Stimulated activated CD4-positive, alpha-beta T cell treated with anti-CD3 and anti-CD28 coated beads, Interleukin-1b, Interleukin-23, amount 100 ng/mL, for 1 hour (primary cell): ENCODE data around the gene NEURL4.
"Not testable (repeated sequence)": the region's sequence is repeated elsewhere in the genome, so short reads cannot be mapped to it uniquely, and the experiment has no call there.

Source experiments
- DNase-seq, 2 donors: peaks; one replicate each; pipeline ENCODE4 v3.0.0-alpha.2; 2020; ENCODE audit warnings: low read depth in 2 of 2

The NEURL4 gene

DNA sequence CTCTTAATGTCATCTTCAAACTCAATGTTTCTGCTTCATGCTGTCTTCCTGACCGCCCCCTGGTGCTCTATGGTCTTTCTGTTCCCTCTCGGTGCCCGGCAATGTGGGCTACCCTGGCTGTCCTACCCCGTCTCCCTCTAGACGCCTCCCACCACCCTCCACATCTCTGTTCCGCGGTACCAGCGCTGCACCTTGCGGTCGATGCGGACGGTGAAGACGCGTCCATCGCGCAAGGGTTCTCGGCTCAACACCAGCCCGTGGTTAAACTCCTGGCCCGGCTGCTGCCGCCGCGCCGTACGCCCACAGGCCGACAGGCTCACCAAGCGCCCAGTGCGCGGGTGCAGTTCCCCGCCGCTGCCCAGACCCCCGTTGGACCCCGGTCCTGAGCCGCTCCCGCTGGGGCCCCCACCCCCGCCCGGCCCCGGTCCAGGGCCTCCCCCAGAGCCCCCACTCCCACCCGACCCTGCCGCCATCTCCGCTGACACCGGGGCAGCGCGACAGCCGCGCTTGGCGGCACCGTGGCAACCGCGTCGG, at the start of gene NEURL4:
Gene NEURL4, minus strand, starts transcription at position 496 of the 534 bp plus-strand sequence. Its CDS starts 23 bp downstream, at position 473.
- no peak for DNase-seq

DNA sequence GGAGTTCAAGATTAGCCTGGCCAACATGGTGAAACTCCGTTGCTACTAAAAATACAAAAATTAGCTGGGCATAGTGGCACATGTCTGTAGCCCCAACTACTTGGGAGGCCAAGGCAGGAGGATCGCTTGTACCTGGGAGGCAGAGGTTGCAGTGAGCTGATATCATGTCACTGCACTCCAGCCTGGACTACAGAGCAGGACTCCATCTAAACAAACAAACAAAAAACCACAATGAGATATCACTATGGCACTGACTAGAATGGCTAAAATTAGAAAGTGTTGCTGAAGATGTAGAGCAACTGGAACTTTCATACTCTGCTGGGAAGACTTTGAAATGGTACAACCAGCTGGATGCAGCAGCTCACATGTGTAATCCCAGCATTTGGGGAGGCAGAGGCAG, 45.2 kb upstream of the NEURL4 start:
- no peak for DNase-seq

DNA sequence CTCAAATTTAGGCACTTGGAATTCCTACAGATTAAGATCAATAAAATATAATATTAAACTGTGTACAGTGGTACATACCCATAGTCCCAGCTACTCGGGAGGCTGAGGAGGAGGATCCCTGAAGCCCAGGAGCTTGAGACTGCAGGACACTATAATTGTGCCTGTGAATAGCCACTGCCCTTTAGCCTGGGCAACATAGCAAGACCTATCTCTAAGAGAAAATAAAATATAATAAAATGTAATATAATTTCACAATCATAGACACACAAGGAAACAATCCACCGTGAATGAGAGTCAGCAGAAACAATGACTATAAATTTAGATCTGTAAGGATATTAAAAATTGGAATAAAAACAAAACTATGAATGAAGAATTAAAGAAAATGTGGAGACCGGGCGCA, 41.7 kb upstream of the NEURL4 start:
- DNase-seq: no peak

DNA sequence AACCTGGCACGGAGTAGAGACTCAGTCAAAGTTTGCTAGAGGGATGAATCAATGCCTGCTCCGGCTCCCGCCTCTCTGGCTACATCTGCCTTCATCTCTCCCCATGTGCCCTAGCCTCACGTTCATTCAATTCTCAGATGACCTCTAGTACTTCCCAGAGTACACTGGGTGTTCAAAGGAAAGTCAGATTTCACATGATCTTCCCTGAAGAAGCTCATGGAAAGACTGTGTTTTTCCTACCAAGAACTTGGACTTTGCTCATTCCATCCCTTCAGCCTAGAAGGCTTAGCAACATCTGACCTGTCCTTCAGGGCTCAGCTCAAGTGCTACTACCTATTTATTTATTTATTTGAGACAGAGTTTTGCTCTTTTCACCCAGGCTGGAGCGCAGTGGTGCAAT, 40.7 kb upstream of the NEURL4 start:
- DNase-seq: no peak

DNA sequence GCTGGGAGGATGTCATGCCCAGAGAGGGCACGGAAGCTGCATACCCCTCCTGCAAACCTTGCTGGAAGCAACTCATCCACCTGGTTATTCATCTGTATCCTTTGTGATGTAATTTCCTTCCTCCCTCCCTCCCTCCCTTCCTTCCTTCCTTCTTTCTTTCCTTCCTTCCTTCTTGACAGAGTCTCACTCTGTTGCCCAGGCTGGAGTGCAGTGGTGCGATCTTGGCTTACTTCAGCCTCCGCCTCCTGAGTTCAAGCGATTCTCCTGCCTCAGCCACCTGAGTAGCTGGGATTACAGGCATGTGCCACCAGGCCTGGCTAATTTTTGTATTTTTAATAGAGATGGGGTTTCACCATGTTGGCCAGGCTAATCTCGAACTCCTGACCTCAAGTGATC, 39.5 kb upstream of the NEURL4 start:
- DNase-seq: not testable (repeated sequence)

DNA sequence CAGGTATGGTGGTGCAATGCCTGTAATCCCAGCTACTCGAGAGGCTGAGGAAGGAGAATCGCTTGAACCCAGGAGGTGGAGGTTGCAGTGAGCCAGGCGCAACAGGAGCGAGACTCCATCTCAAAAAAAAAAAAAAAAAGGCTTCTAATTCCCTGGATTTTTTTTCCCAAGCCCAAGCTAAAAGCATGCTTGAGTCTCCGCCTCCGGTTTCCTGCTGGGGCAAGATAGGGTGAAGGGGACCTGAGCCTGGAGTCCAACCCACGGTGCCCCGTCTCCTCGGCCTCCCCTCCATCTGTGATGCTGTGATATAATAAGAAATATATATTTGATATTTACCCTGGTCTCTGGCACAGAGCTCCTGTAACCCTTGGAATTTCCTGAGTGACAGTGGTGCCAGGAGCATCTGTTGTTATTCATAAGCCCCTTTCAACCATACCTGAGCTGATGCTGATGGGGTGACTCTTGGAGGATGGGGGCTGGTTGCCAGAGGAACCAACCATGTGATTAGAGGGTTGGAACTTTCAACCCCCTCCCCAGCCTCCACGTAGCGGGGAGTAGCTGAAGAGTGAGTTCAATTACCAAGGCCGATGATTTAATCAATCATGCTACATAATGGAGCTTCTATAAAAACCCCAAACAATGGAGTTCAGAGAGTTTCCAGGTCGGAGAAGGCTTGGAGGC, 38.9 kb upstream of the NEURL4 start:
- DNase-seq: no peak

DNA sequence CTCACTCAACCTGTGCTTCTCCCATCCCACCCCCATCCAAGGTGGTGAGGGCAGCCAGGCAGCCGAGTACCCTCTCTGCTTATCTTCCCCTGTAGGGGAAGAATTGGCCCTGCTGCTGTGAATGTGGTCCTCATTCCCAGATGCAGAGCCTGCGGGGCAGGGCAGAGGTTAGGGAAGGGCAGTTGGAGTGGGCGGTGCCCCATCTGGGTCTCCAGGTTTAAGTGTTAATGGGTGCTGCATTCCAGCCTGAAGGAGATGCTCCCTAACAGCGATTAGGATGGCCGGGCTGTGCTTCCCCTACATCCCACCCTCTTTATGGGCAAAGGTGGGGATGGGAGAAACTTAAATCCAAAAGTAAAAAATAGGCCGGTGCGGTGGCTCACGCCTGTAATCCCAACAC, 37.9 kb upstream of the NEURL4 start:
- DNase-seq: no peak

DNA sequence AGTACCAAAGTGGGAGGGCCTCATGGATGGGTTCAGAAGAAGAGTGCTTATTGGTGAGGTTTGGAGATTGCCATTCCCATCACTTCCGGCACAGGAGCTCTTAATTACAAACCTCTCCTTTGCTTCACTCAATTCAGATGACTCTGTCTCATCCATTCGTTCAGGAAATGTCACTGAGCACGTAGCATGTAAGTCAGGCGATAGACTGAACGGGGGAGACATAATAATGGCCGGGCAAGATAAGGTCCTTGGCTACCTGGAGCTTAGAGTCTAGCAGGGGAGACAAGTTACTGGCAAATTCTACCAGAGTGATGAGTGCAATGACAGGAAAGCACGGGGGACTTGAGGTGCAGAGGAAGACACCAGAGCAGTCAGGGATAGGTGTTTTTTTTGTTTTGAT, 36.8 kb upstream of the NEURL4 start:
- DNase-seq: not testable (repeated sequence)

DNA sequence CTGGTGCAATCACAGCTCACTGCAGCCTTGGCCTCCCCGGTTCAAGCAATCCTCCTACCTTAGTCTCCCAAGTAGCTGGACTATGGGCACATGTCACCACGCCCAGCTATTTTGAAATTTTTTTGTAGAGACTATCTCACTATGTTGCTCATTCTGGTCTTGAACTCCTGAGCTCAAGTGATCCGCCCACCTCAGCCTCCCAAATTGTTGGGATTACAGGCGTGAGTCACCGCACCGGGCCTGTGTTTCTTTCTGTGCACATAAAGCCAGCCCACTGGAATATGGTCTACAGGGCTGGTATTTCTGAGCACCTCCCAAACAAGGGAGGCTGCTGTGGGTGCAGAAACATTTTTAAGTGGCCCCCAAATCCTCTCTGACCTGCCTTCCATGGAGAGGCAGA, 34.2 kb upstream of the NEURL4 start:
- no peak for DNase-seq

DNA sequence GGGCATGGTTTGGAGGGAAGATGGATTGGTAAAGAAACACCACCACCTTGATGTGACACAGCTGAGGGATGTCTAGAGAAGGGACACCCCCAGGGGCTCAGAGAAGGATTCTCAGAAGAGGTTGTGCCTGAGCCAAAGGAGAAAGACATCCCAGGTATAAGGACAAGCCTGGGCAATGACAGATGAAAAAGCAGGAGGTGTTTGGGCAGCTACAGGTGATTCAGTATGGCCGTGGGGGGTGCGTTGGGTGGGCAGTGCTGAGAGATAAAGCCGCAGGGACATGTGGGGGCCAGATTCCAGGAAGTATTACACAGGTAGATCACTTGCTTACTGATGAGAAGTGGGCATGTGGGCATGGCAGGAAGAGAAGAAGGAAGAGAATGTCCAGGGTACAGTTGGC, 32.8 kb upstream of the NEURL4 start:
- no peak for DNase-seq

DNA sequence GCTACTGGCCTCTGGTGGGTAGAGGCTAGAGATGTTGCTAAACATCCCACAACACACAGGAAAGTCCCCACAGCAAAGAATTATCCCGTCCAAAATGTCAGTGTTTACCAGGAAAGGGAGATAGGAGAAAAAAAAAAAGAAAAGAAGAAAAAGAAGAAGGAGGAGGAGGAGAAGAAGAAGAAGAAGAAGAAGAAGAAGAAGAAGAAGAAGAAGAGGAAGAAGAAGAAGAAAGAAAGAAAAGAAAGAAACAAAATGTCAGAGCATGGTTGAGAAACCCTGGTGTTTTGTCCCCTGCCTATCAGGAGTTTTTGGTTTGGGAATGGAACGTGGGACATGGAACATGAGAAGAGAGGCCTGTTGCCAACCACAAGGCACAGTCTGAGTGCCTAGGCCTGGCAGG, 28.2 kb upstream of the NEURL4 start:
- no peak for DNase-seq

DNA sequence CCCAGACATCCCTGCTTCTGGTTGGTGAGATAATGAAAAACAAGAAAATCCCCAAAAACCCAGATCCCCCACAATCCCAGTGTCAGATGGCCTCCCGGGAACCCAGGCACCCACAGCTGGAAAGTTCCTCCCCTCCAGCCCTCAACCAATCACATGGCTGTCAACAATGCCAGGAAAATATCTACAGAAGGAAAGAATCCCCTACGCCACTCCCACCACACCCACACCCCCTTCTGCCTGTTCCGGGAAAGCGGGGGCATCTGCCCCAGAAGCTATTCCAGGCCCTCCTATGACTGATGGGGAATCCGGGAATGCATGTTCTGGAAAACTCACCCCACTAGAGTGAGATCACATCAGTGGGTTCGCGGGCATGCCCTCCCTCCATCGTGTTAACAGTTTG, 27.6 kb upstream of the NEURL4 start:
- no peak for DNase-seq

DNA sequence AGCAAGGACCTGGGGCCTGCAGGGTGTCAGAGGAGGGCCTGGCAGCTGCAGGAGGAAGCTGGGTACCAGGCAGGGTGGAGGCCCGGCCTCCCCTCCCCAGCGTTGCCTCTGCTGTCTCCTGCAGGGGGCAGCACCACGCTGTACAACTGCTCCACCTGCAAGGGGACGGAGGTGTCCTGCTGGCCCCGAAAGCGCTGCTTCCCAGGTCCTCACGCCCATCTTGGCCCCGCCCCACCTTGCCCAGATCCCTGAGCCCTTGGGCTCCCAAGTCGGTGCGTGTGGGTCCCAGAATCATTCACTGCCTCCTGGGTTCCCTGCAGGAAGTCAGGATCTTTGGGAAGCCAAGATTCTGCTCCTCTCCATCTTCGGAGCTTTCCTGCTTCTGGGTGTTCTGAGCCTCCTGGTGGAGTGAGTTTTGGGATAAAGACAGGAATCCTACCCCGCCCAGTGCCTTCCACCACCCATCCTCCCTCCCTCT, 27.0 kb upstream of the NEURL4 start:
- peak; percentile 69 to 77 for DNase-seq

DNA sequence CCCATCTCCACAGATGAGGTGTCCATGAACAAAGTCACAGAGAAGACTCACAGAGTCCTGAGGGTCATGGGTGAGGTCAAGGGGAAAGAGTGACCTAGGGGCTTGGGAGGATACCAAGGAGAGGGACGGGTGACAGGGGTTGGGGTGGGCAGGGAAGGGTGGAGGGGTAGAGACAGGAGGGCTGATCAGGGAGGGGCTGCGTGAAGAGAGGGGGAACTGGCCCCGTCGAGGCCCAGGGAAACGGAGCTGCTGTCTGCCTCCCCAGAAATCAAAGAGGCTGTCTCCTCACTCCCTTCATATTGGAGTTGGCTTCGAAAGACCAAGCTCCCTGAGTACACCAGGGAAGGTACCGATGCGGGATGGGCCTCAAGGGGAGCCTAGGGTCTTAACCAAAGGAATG, 26.4 kb upstream of the NEURL4 start:
- no peak for DNase-seq

DNA sequence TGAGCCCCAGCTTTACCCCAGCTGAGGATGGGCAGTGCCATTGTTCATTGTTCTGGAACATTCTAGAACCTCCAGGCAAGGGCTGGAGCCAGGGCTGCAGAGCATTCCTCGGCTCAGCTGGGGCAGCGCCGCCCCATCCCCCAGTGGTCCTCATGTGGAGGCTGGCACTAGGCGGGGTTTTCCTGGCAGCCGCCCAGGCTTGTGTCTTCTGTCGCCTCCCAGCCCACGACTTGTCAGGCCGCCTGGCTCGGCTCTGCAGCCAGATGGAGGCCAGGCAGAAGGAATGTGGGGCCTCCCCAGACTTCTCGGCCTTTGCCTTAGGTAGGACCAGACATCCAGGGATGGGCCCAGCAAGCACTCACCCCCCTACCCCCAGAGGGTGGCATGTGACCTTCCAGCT, 25.9 kb upstream of the NEURL4 start, which contains the start of gene TMEM95:
Gene TMEM95, plus strand, starts transcription at position 104 of the 400 bp plus-strand sequence. Its CDS starts 49 bp downstream, at position 153.
- no peak for DNase-seq

DNA sequence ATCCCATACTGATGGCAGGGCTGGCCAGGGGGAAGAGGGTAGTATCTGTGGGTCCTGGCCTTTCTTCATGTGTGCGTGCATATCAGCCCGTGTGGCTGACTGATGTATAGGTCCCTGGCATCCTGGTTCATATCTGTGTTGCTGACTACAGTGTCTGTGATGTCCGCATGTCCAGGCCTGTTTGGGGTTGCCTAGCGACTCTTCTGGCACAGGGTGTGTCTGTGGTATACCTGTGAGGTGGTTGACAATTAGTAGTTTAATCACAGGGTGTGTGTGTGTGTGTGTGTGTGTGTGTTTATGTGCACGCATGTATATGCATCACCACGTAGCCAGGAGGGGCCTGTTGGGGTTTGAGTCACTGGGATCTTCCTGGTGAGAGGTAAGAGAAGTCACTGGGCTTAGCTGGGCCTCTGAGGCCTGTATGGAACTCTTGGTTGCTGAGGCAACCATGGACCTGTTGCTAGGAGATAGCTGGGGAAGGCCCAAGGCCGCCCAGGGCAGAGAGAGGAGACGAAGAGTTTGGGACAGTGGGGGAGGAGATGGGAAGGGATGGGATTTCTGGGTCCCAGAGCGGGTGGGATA, 25.2 kb upstream of the NEURL4 start:
- no peak for DNase-seq

DNA sequence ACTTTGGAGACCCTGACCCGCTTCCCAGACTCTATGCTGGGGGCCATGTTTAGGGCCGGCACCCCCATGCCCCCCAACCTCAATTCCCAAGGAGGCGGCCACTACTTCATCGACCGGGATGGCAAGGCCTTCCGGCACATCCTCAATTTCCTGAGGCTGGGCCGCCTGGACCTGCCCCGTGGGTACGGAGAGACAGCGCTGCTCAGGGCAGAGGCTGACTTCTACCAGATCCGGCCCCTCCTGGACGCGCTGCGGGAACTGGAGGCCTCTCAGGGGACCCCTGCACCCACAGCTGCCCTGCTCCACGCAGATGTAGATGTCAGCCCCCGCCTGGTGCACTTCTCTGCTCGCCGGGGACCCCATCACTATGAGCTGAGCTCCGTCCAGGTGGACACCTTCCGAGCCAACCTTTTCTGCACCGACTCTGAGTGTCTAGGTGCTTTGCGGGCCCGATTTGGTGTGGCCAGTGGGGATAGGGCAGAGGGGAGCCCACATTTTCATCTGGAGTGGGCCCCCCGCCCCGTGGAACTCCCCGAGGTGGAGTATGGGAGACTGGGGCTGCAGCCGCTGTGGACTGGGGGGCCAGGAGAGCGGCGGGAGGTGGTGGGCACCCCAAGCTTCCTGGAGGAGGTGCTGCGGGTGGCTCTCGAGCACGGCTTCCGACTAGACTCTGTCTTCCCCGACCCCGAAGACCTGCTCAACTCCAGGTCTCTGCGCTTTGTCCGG, 23.9 kb upstream of the NEURL4 start:
- DNase-seq: no peak

DNA sequence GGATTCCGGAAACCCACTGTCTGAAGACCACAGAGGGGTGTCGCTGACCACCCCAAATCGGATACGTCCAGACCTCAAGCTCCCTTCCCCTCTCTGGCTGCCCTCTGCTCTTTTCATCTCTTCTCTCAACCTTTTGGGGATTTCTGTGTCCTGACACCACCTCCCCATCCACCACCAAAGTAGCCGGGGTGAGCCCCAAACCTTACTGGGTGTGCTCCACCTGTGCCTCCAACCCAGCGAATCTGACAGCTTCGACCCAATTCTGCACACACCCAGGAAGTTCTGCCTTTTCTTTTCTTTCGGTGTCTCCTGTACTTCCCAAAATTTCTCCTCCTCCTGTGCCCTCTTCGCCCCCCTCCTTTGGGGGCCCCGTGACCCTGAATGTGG, 23.4 kb upstream of the NEURL4 start:
- DNase-seq: no peak

DNA sequence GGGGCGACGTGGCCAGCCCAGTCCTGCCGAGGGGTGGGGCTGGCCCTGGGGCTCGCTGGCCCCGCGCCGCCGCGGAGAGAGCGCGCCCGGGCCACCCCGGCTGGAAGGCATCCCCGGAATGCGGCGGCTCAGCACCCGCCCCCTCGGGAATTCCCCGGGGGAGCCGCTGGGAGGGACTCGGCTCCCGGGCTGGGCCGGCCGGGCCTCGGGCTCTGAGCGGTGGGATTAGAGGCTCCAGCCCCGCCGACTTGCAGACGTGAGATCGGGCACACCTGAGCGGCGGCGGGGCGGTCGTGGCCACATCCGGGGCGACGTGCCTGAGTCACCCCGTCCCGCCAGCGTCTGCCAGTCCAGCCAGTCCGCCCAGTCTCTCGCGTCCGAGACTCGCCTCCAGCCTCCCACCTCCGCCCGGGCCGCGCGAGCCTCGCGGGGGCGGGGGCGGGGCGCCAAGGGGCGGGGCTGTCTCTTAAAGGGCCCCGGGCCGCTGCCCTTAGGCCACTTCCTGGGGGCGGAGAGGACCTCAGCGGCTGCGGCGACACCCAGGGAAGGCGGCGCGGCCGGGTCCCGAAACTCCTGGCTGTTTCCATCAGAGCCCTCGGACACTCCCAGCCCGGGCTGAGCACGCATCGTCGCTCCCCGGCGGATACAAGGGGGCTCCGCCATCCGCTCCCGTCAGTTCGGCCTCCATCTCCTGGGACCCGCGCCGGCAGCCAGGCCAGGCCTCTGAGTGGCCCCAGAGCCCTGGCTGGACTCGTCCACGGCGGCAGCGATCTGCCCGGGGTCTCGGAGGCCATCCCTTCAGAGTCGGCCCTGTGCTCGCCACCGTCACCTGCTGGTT, 22.7 kb upstream of the NEURL4 start, which contains the start of gene KCTD11:
Gene KCTD11, plus strand, starts transcription at position 498 of the 838 bp plus-strand sequence.
- DNase-seq: peak in 1 of 2 donors; percentile 38

DNA sequence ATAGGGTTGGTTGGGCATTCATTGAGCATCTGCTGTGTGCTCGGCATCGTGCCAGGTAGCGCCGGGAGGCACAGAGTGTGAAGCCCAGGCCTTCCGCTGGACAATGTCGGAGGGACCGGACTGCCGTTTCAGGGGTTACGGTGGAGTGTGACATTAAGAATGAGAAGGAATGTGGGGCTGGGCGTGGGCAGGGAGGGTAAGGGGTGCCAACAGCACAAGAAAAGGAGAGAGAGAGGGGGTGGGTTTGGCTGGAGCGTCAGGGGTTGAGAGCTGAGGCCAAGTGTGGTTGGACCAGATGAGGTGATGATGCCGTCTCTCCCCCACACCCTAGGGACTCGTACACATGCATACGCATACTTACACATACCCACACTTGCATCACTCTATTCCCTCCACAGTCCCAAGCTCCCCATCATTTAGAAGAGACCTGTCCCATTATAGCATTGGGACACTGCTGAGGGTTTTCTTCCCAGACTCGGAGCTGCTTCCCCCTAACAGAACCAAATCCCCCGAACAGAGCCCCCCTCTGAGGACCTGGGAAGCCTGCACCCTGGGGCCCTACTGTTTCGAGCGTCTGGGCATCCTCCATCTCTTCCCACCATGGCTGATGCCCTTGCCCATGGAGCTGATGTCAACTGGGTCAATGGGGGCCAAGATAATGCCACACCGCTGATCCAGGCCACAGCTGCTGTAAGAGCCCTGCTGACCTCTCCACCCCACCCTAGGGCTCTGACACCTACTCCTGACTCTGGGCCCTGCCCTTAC, 19.5 kb upstream of the NEURL4 start:
- DNase-seq: no peak
